Cardiac fibroblast (primary cell): ENCODE measurements around the gene CYP51A1.
"Not testable (repeated sequence)": the region's sequence is repeated elsewhere in the genome, so short reads cannot be mapped to it uniquely, and the experiment has no call there.

Source experiments
- DNase-seq, 2 donors: peaks; one replicate each; pipeline versions ENCODE4 v3.0.0 to v3.0.0-alpha.2; 2010; ENCODE audit warnings: low read depth in 2 of 2
- H3K4me3 ChIP-seq, 2 donors: replicated peaks in 1 of 2; 1 replicate in 1 of 2; 2 replicates in 1 of 2; pipeline ENCODE4 v1.5.1; 2011; ENCODE audit warnings: low read depth in 2 of 2, low read length in 2 of 2, mild to moderate bottlenecking in 2 of 2, moderate library complexity in 1 of 2
- CTCF ChIP-seq: IDR thresholded peaks from one replicate; pipeline ENCODE4 v1.5.1; 2011; ENCODE audit warnings: low read depth, mild to moderate bottlenecking, low read length, inconsistent platforms

CYP51A1 gene

GRCh38 chr7:92156990-92157389 lies 22.7 kb upstream of the CYP51A1 start:
- peak in 1 of 2 donors; percentile 9 for DNase-seq
- no peak for TF ChIP-seq CTCF

GRCh38 chr7:92155108-92155739 lies 20.9 kb upstream of the CYP51A1 start:
- no peak overlapping the region for H3K4me3 ChIP-seq
- peak in 1 of 2 donors; percentile 9 for DNase-seq
- no peak for TF ChIP-seq CTCF

More at GRCh38 chr7:92156990-92157389, 22.7 kb upstream of the CYP51A1 start:
- H3K4me3 ChIP-seq = no peak overlapping the region

GRCh38 chr7:92150450-92151017 lies 16.3 kb upstream of the CYP51A1 start:
- TF ChIP-seq CTCF = no peak
- no peak overlapping the region for H3K4me3 ChIP-seq
- DNase-seq = no peak

GRCh38 chr7:92149736-92150239 lies 15.5 kb upstream of the CYP51A1 start:
- no peak for TF ChIP-seq CTCF
- no peak for DNase-seq

GRCh38 chr7:92143192-92143880 lies 9.1 kb upstream of the CYP51A1 start:
- not testable (repeated sequence) for H3K4me3 ChIP-seq, DNase-seq

More at GRCh38 chr7:92149736-92150239, 15.5 kb upstream of the CYP51A1 start:
- no peak overlapping the region for H3K4me3 ChIP-seq

GRCh38 chr7:92142791-92143190 lies 8.5 kb upstream of the CYP51A1 start:
- DNase-seq, H3K4me3 ChIP-seq: not testable (repeated sequence)

GRCh38 chr7:92141161-92141560 lies 6.9 kb upstream of the CYP51A1 start:
- no peak overlapping the region for H3K4me3 ChIP-seq
- no peak for DNase-seq
- TF ChIP-seq CTCF = no peak
